HG03060 (cell line): Measurements from ENCODE around the gene TMSB4X.
"Not testable (repeated sequence)": the region's sequence is repeated elsewhere in the genome, so short reads cannot be mapped to it uniquely, and the experiment has no call there.

ENCODE experiments used
- ATAC-seq: cut with Tn5 transposase; IDR thresholded peaks from one replicate; pipeline ENCODE4 v1.9.1; 2021; ENCODE audit warnings: low read depth, moderate number of reproducible peaks; ENCODE audit not compliant: unreplicated experiment

The TMSB4X gene

DNA sequence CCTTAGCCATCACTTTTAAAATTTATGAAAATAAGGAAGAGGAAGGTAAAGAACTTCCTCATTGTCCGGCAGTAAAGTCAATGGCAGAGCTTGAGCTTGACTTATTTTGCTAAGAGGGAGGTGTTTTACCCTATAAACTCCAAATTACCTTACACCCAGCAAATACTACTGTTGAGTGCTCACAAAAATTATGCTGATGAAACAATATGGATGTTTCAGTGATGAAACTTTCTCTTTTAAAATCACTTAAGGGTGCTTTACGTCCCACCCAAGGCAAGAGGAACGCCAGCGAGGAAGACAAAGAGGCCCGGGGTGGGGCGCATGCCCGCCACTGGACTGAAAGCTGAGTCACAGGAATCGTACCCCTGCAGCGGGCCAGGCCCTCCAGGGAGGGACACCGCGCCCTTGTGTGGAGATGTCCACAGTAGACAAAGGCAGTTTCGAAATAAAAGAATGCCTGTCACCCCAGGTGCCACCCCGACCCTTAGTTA is 560 bp upstream of the TMSB4X start:
- ATAC-seq, result no peak

- ATAC-seq, result no peak
These were observed 708 bp downstream of the TMSB4X start for GRCh38 chrX:12975670-12975965.

- ATAC-seq, result no peak
These were observed 1.2 kb downstream of the TMSB4X start for GRCh38 chrX:12975991-12976558.

DNA sequence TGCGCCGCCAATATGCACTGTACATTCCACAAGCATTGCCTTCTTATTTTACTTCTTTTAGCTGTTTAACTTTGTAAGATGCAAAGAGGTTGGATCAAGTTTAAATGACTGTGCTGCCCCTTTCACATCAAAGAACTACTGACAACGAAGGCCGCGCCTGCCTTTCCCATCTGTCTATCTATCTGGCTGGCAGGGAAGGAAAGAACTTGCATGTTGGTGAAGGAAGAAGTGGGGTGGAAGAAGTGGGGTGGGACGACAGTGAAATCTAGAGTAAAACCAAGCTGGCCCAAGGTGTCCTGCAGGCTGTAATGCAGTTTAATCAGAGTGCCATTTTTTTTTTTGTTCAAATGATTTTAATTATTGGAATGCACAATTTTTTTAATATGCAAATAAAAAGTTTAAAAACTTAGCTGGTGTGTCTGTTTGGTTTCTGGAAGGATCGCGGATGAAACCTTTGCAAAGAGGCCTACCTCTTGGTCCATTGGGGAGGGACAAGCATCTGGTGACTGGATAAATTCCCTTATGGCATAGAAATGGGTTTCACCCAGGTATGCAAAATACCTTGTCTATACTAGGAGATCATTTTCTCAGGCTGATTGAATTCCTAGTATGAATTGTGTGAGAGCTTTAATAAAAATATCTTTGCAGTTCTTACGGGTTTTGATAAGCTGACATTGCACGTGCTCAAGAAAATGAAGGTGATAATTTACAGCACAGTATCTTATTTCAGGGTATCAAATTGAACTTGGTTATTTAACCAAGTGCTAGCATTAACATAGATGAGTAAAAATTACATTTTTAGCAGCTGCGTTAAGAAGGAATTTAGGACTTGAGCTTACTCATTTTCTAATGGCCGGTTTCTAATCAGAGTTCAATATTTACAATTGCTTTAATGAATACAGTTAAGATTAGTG is 2.2 kb downstream of the TMSB4X start:
- ATAC-seq, result peak; percentile 0

- ATAC-seq, result peak; percentile 12
These were observed 2.9 kb downstream of the TMSB4X start for GRCh38 chrX:12977761-12978204.

DNA sequence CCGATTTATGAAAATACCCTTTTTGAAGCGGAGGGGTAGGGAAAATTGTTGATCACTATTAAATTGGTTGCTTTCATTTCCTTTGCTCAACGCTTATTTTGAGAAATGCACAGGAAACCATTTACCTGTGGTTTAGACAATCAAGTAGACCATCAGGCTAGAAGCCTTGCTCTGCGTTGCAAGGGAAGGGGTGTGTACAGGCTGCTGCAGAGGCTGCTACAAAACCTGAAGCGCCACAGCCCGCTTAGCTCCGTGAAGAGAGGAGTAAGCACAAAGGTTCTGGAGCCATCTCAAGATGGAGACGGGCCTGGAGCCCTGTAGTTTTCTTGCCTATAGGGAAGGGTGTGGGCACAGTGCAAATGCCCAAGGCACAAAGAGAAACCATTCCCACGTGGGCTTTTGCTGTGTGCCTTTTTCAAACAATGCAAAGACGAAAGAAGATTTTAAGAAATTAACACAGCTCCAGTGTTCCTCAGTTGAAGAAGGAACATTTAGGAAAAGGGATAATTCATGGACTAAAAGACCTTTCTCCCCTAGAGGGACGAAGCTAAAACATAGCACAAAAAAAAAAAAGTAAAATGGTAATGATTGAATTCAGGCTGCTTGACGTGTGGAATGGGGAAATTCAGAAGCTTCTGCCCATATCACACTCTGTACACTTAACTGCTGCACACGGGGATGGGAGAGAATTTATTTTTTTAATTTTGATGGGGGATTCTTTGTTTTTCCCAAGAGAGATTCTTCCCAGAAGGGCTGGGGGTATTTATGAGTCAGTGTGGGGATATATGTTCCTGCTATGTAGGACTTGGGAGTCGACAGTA is 3.5 kb downstream of the TMSB4X start:
- ATAC-seq, result peak; percentile 27

DNA sequence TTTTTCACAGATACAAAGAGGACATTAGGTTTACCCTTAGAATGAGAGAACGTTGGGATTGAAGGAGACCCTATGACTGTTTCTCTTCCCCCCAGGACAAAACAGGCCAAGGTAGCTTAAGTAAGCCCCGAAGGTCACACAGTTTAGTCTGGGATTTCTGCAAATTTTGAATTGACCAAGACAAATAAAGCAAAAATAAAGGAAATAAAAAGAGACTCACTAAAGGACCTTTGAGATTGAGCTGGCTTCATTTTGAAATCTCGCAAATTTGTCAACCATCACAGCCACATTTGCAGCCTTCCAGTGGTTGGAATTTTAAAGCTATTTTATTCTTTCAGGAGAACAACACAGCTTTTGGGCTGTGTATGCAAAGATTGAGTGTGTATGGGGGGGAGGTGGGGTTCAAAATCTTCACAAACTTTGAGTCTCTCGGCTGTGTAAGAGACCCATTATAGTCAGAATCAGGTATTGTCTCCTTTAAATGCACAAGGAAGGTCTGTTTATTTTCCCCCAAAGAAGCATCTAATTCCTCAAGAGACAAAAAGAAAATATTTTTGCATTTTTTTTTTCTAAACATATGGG is 4.2 kb downstream of the TMSB4X start:
- no peak for ATAC-seq

DNA sequence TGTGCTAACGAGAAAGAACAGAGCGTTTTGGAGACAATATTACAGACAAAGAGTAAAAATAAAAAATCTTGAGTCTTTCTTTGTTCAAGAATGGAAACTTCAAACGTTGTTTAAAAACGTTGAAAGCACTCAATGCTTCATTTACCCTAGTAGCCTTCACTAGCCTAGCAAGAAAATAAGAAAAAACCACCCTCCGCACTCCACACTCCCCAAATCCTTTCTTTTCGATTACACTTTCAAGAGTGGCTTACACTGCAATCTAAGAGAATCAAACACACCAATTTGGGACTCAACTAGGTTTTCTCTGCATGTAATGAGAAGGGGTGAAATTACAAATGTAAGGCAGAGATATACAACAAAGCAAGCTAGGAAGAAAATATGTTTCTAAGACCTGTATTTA is 4.7 kb downstream of the TMSB4X start:
- ATAC-seq, result no peak

GRCh38 chrX:12980039-12980438 is 5.1 kb downstream of the TMSB4X start:
- ATAC-seq, result not testable (repeated sequence)

- no peak for ATAC-seq
These were observed 7.0 kb downstream of the TMSB4X start for GRCh38 chrX:12981880-12982279.

GRCh38 chrX:12984603-12985319 is 9.9 kb downstream of the TMSB4X start:
- no peak for ATAC-seq

DNA sequence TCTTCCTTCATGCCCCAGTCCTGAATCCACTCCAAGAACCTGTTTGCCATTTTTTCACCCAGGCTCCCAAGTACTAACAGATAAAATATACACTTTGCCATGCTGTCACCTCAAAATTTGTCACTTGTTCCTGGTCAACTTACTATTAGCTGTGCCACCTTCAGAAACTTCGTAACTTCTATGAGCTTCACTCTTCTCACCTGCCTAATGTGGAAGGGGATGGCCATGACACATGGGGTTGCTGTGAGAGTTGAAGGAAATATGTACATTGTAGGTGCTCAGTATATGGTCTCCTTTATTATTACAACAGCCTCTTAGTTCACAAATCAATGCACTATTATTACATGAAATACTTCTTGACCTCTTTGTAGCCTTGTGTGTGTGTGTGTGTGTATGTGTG is 10.4 kb downstream of the TMSB4X start:
- ATAC-seq, result no peak

DNA sequence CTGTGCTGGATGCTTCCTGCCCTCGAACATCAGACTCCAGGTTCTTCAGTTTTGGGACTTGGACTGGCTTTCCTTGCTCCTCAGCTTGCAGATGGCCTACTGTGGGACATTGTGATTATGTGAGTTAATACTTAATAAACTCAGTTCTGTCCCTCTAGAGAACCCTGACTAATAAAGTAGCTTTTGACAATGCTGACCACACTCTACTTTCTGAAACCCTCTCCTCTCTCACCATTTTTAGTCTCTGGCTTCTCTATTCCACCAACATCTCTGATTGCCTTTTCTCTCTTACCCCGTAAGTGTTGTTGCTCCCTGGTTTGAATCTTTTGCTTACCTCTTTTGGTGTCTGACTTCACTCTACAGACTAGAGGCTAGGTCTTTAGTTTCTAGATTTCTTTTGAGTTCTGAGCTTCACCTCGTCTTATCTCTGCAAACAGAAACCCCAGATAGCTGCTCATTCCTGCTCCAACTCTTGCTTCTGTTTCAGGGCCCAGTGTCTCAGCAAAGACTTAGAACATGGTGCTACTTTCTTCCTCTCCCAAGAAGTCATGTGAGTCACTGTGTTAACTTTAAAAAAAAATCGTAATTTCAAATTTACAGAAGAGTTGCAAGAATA is 11.4 kb downstream of the TMSB4X start:
- no peak for ATAC-seq

GRCh38 chrX:12986886-12987285 is 12.0 kb downstream of the TMSB4X start:
- ATAC-seq, result no peak

DNA sequence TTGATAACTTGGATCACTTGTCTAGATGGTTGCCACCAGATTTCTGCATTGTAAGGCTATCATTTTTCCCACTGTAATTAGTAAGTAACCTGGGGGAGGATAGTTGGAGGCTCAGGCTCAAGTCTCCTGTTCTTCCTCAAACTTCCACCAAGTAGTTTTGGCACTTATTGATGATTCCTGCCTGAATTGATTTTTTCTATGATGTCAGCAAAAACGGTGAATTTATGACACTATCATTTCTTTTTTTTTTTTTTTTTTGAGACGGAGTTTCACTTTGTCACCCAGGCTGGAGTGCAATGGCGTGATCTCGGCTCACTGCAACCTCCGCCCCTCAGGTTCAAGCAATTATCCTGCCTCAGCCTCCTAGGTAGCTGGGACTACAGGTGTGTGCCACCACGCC is 12.4 kb downstream of the TMSB4X start:
- ATAC-seq, result no peak

DNA sequence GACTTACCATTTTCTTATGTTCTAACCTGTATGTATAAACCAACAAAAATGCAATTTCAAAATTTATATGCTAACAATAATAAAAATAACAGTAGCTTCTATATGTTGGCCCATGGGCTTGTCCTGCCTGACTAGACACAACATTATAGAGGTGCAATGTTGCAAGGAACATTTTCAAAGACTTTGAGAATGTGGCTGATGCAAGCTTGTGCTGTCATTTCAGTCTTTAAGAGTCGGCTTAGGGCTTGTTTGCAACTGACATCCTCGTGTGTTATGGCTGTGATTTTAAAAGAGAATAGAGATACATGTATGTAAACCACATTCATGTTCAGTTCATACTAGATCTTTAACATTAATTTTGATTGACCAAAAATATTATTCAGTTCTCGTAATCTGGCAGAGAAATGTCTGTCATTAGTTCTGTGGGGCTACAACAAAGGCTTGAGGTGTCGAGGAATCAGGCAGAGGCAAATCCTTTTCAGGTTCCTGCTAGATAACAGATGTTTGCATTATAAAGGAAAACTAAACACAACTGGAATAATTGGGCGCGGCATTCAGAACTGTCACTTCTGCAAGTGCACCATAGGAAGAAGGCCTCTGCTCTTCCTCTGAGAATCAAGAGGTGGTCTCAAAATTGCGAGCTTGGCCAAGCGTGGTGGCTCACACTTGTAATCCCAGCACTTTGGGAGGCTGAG is 13.1 kb downstream of the TMSB4X start:
- ATAC-seq, result no peak

DNA sequence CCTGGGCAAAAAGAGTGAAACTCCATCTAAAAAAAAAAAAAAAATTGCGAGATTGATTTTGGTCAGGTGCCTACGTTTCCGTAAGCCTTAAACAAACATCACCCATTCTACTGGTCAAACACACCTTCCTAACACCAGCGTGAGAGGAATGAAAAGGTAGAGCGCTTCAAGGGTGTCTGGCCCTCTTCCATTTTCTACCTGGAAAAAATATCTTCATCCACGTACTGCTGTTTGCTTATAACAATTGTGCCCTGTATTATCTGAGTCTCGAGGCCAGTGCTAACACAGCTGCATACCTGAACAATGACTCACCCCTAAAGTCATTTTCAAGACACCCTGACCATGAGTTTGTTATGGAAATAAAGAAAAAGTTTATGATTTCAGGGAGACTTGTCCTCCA is 13.9 kb downstream of the TMSB4X start:
- ATAC-seq, result no peak

GRCh38 chrX:12989461-12989860 is 14.6 kb downstream of the TMSB4X start:
- no peak for ATAC-seq

DNA sequence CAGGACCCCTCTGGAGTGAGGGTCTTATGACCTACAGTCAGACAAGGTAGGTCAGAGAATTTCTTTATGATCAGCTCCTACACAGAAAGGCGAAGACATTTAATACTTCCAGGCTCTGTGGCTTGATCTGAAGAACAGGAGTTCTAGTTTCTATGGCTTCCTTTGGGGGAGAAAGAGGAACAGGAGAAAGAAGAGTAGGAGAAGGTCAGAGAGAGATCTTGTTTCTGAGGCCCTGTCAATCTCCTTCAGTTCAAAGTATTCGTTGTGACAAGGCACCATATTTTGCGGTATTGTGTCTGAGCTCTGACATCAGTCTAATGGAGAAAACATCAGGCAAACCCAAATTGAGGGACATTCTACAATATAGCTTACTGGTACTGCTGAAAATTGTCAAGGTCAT is 16.7 kb downstream of the TMSB4X start:
- ATAC-seq, result no peak
